HG03095 (cell line): ENCODE results near the gene GAS6.

ENCODE experiments used
- ATAC-seq: cut with Tn5 transposase; IDR thresholded peaks from one replicate; pipeline ENCODE4 v1.9.1; 2021; ENCODE audit warnings: moderate library complexity; ENCODE audit not compliant: unreplicated experiment

The GAS6 gene

GRCh38 chr13:113812178-113813040, 51.5 kb downstream of the GAS6 start:
- no peak for ATAC-seq

GRCh38 chr13:113811081-113811928, 52.6 kb downstream of the GAS6 start:
- no peak for ATAC-seq

GRCh38 chr13:113810640-113811039, 53.2 kb downstream of the GAS6 start:
- ATAC-seq, result no peak

GRCh38 chr13:113809934-113810333, 53.9 kb downstream of the GAS6 start:
- no peak for ATAC-seq

GRCh38 chr13:113808058-113808834, 55.6 kb downstream of the GAS6 start:
- no peak for ATAC-seq

- no peak for ATAC-seq
Measured at GRCh38 chr13:113806526-113806925, 57.4 kb downstream of the GAS6 start.

- no peak for ATAC-seq
Measured at GRCh38 chr13:113806104-113806471, 57.8 kb downstream of the GAS6 start.

GRCh38 chr13:113805431-113806103, 58.3 kb downstream of the GAS6 start:
- no peak for ATAC-seq

GRCh38 chr13:113804703-113805430, 59.0 kb downstream of the GAS6 start:
- ATAC-seq, result no peak

- no peak for ATAC-seq
Measured at GRCh38 chr13:113804017-113804702, 59.7 kb downstream of the GAS6 start.

GRCh38 chr13:113803409-113804016, 60.4 kb downstream of the GAS6 start:
- ATAC-seq, result no peak

GRCh38 chr13:113802761-113803160, 61.1 kb downstream of the GAS6 start:
- no peak for ATAC-seq

GRCh38 chr13:113802090-113802531, 61.8 kb downstream of the GAS6 start:
- ATAC-seq, result no peak

- ATAC-seq, result no peak
Measured at GRCh38 chr13:113801289-113801961, 62.5 kb downstream of the GAS6 start.

- no peak for ATAC-seq
Measured at GRCh38 chr13:113800576-113800926, 63.3 kb downstream of the GAS6 start.

- no peak for ATAC-seq
Measured at GRCh38 chr13:113798200-113798811, 65.6 kb downstream of the GAS6 start.

- ATAC-seq, result no peak
Measured at GRCh38 chr13:113796964-113797676, 66.8 kb downstream of the GAS6 start.
